Bronchial epithelial cell (primary cell): ENCODE results near the gene OR52L1. TPM values are rescaled to one million over a fixed set of nuclear protein-coding genes. Genes with fewer than 3 reads are reported as not detected.

Experiments
- DNase-seq: peaks from one replicate; pipeline ENCODE4 v3.0.0-alpha.2; 2010; ENCODE audit warnings: low read depth
- FAIRE-seq: peaks from 2 replicates; lab custom pipeline; 2011; peaks lifted over from hg19 to GRCh38; lab: Jason Lieb, UNC
- H3K27me3 ChIP-seq: 2 replicates; pipeline ENCODE4 v1.5.1; 2011; ENCODE audit warnings: low read length; ENCODE audit not compliant: control insufficient read depth, insufficient read depth
- H3K36me3 ChIP-seq: 2 replicates; pipeline ENCODE4 v1.5.1; 2011; ENCODE audit warnings: low read length; ENCODE audit not compliant: control insufficient read depth, insufficient read depth
- H3K4me3 ChIP-seq: 2 replicates; pipeline ENCODE4 v1.5.1; 2011; ENCODE audit warnings: mild to moderate bottlenecking, low read depth, low read length, control low read depth
- CTCF ChIP-seq: IDR thresholded peaks from 2 replicates; pipeline ENCODE4 v1.5.1; 2011; ENCODE audit warnings: mild to moderate bottlenecking, moderate library complexity, low read length, control low read depth, inconsistent platforms; ENCODE audit not compliant: insufficient read depth, severe bottlenecking
- total RNA-seq: library from RNA; depleted of rRNA; stranded (reverse); fragments of >200 nt; gene quantifications from 2 replicates; pipeline ENCODE4 v1.2.1, GENCODE V29; 2014

The OR52L1 gene
- total RNA-seq, 1 donor from 2014 or later = not detected

- DNase-seq = no peak
- Histone ChIP-seq H3K36me3 (no peaks in the 10 kb centered on the region), H3K27me3 (no peaks in the 10 kb centered on the region), H3K4me3 (no peak overlapping the region)
- no peak for TF ChIP-seq CTCF
- no peak for FAIRE-seq
Measured at GRCh38 chr11:5994791-5995190, 8.0 kb upstream of the OR52L1 start.

GRCh38 chr11:5992604-5993251 is 5.9 kb upstream of the OR52L1 start:
- DNase-seq = peak; percentile 37
- no peak overlapping the region for H3K4me3 ChIP-seq
- no peaks in the 10 kb centered on the region for H3K36me3 ChIP-seq
- H3K27me3 ChIP-seq = no peaks in the 10 kb centered on the region
- TF ChIP-seq CTCF = peak; percentile 46
- no peak for FAIRE-seq

GRCh38 chr11:5992150-5992549 is 5.4 kb upstream of the OR52L1 start:
- Histone ChIP-seq H3K36me3 (no peaks in the 10 kb centered on the region), H3K4me3 (no peak overlapping the region), H3K27me3 (no peaks in the 10 kb centered on the region)
- no peak for TF ChIP-seq CTCF
- DNase-seq = no peak
- no peak for FAIRE-seq

- TF ChIP-seq CTCF = no peak
- Histone ChIP-seq H3K27me3 (no peaks in the 10 kb centered on the region), H3K4me3 (no peak overlapping the region), H3K36me3 (no peaks in the 10 kb centered on the region)
- DNase-seq = no peak
- no peak for FAIRE-seq
Measured at GRCh38 chr11:5989203-5989602, 2.4 kb upstream of the OR52L1 start.

- FAIRE-seq = no peak
- no peaks in the 10 kb centered on the region for H3K27me3 ChIP-seq
- DNase-seq = no peak
- no peaks in the 10 kb centered on the region for H3K36me3 ChIP-seq
- no peak overlapping the region for H3K4me3 ChIP-seq
- TF ChIP-seq CTCF = no peak
Measured at GRCh38 chr11:5983443-5983842, 3.3 kb downstream of the OR52L1 start.

GRCh38 chr11:5973530-5973929 is 13.3 kb downstream of the OR52L1 start:
- DNase-seq (no peak), FAIRE-seq (no peak)
- no peak for TF ChIP-seq CTCF

More at GRCh38 chr11:5973530-5973929, 13.3 kb downstream of the OR52L1 start:
- Histone ChIP-seq H3K36me3 (no peaks in the 10 kb centered on the region), H3K27me3 (no peaks in the 10 kb centered on the region), H3K4me3 (no peak overlapping the region)
